Body of pancreas (tissue), 4 donors: ENCODE data around the gene HS3ST6.

Source experiments
- POLR2A ChIP-seq, 3 donors: fragments of 450-650 bp; IDR thresholded peaks; one replicate each; pipeline ENCODE4 v1.6.1; 2016; ENCODE audit warnings: antibody characterized with exemption in 3 of 3, mild to moderate bottlenecking in 2 of 3
- TF ChIP-seq, protein P1 (sequence below), 7 experiments: fragments of 450-650 bp in 4 of 7; fragments of 200-600 bp in 3 of 7; sonication (generic) in 3 of 7; IDR thresholded peaks; one replicate each; pipeline ENCODE4 v1.5.1; 2016 to 2019; ENCODE audit warnings: antibody characterized with exemption in 7 of 7

DNA sequence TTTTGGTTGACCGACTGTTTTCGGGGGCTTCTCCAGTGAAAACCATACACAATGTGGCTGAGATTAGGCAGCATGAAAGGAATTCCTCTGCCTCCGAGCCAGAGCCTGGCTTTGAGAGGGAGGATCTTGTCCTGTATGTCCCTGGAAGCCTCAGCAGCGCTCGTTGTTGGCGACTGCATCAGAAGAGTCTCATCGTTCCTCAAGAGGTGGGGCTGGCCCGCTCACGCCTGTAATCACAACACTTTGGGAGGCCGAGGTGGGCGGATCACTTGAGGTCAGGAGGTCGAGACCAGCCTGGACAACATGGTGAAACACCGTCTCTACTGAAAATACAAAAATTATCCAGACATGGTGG lies 15.0 kb downstream of the HS3ST6 start:
- TF ChIP-seq, protein P1, sequence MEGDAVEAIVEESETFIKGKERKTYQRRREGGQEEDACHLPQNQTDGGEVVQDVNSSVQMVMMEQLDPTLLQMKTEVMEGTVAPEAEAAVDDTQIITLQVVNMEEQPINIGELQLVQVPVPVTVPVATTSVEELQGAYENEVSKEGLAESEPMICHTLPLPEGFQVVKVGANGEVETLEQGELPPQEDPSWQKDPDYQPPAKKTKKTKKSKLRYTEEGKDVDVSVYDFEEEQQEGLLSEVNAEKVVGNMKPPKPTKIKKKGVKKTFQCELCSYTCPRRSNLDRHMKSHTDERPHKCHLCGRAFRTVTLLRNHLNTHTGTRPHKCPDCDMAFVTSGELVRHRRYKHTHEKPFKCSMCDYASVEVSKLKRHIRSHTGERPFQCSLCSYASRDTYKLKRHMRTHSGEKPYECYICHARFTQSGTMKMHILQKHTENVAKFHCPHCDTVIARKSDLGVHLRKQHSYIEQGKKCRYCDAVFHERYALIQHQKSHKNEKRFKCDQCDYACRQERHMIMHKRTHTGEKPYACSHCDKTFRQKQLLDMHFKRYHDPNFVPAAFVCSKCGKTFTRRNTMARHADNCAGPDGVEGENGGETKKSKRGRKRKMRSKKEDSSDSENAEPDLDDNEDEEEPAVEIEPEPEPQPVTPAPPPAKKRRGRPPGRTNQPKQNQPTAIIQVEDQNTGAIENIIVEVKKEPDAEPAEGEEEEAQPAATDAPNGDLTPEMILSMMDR (IDR thresholded peaks at IDR 0.05), result no peak
- no peak for TF ChIP-seq POLR2A (IDR thresholded peaks at IDR 0.05)
